Sigmoid colon (tissue), 7 donors: ENCODE results near the gene ARPC5L. TPM values are rescaled to one million over a fixed set of nuclear protein-coding genes. Genes with fewer than 3 reads are reported as not detected.

Experiments
- DNase-seq: peaks from one replicate; pipeline ENCODE4 v3.0.0-alpha.2; 2019
- H3K27ac ChIP-seq, 4 donors: fragments of 200-600 bp; sonication (generic); one replicate each; pipeline ENCODE4 v1.5.1; 2016 to 2019; ENCODE audit warnings: mild to moderate bottlenecking in 1 of 4
- H3K27me3 ChIP-seq, 3 donors: fragments of 200-600 bp; sonication (generic); one replicate each; pipeline ENCODE4 v1.5.1; 2019; ENCODE audit warnings: mild to moderate bottlenecking in 1 of 3
- H3K36me3 ChIP-seq, 4 donors: fragments of 200-600 bp; sonication (generic); one replicate each; pipeline ENCODE4 v1.5.1; 2016 to 2019
- H3K4me1 ChIP-seq, 4 donors: fragments of 200-600 bp; sonication (generic); one replicate each; pipeline ENCODE4 v1.5.1; 2017 to 2019
- H3K4me3 ChIP-seq, 4 donors: fragments of 200-600 bp; sonication (generic); one replicate each; pipeline ENCODE4 v1.5.1; 2017 to 2019; ENCODE audit warnings: mild to moderate bottlenecking in 2 of 4, moderate library complexity in 1 of 4
- H3K9me3 ChIP-seq, 4 donors: fragments of 200-600 bp in 3 of 4; sonication (generic) in 3 of 4; one replicate each; pipeline versions ENCODE4 v1.5.1 to v1.6.1; 2013 to 2019
- EP300 ChIP-seq, 4 donors: sonication (generic); formaldehyde crosslinking; IDR thresholded peaks; one replicate each; pipeline ENCODE4 v1.6.1; 2017; ENCODE audit warnings: antibody characterized with exemption in 4 of 4
- POLR2A ChIP-seq, 2 donors: fragments of 450-650 bp; IDR thresholded peaks; one replicate each; pipeline ENCODE4 v1.6.1; 2016; ENCODE audit warnings: antibody characterized with exemption in 2 of 2, mild to moderate bottlenecking in 2 of 2, moderate library complexity in 2 of 2
- POLR2AphosphoS5 ChIP-seq, 4 donors: sonication (generic); formaldehyde crosslinking; IDR thresholded peaks; one replicate each; pipeline ENCODE4 v1.6.1; 2017; ENCODE audit warnings: antibody characterized with exemption in 4 of 4
- WGBS, 2 donors: extraction: QIAGEN DNeasy Blood & Tissue Kit; methylation state at CpG; one replicate each; pipeline ENCODE4 v1.1.7; 2013; 5-methylcytosine and 5-hydroxymethylcytosine counted together
- intact Hi-C: fragments of 100-400 bp; cut with DNase I; formaldehyde crosslinking; loops from one replicate; pipeline ENCODE4 v1.15.1; 2023
- polyA plus RNA-seq, 3 donors: library from polyadenylated mRNA; stranded (reverse); fragments of 200-250 nt; gene quantifications; one replicate each; pipeline ENCODE4 v1.2.3, GENCODE V29; 2013
- total RNA-seq, 4 donors: library from RNA; depleted of rRNA; stranded (reverse); fragments of >200 nt; gene quantifications; one replicate each; pipeline ENCODE4 v1.1.0, GENCODE V29; 2016
- TF ChIP-seq, protein P1 (sequence below), 4 experiments: fragments of 450-650 bp in 3 of 4; fragments of 200-600 bp in 1 of 4; IDR thresholded peaks; one replicate each; pipeline ENCODE4 v1.5.1; 2016 to 2019; ENCODE audit warnings: antibody characterized with exemption in 4 of 4, mild to moderate bottlenecking in 3 of 4, moderate library complexity in 2 of 4
- donor health status: healthy with polysubstance abuse.
- donor health status: Bipolar disorder and iron deficiency.
- donor health status: healthy.

Gene ARPC5L
- total and polyA plus RNA-seq, 7 donors: 16.9 to 70.3 (median 26.2) TPM

DNA sequence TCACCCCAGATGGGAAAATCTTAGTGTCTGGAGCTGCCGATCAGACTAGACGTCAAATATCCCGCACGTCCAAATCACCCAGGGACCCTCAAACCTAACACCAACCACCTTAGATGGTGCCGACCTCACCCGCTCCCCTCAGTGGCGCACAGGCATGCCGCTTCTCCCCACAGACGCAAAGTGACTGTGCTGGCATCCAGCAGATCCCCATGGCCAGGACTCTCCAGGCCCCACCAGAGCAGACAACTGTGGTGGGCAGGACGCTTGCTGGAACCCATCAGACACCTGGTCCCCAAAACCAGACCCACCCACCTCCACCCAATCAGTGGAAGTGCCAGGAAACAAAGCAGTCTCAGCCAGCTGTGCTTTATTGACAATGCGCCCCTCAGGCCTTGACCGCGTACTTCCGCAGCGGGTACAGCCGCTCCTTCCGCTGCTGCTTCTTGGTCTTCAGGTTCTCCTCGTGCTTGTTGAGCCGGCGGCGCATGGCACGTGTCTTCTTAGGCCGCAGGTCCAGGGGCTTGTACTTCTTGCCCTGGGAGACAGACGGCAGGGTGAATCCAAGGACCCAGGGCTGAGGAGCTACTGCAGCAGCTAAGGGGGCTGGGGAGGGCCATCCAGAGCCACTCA is 4.3 kb upstream of the ARPC5L start:
- no peak for TF ChIP-seq POLR2A (IDR thresholded peaks at IDR 0.05)
- no peak for TF ChIP-seq EP300 (IDR thresholded peaks at IDR 0.05)
- Histone ChIP-seq H3K9me3 (no peaks in the 10 kb centered on the region), H3K4me1 (peaks cover 0 to 40% (median 29%) of the 10 kb centered on the region in 4 donors), H3K36me3 (peaks cover 3 to 45% (median 33%) of the 10 kb centered on the region in 4 donors), H3K27me3 (no peaks in the 10 kb centered on the region), H3K27ac (no peak overlapping the region), H3K4me3 (no peak overlapping the region)
- intact Hi-C loops: loop anchor here (10.0 kb wide), 1 partner anchor 243 kb away; no protein-coding TSS in a partner anchor
- DNase-seq: no peak
- WGBS, 2 donors: 89 to 91% methylated on average over 24 of the region's 24 CpGs

GRCh38 chr9:124858330-124859046 is 3.4 kb upstream of the ARPC5L start:
- TF ChIP-seq, protein P1, sequence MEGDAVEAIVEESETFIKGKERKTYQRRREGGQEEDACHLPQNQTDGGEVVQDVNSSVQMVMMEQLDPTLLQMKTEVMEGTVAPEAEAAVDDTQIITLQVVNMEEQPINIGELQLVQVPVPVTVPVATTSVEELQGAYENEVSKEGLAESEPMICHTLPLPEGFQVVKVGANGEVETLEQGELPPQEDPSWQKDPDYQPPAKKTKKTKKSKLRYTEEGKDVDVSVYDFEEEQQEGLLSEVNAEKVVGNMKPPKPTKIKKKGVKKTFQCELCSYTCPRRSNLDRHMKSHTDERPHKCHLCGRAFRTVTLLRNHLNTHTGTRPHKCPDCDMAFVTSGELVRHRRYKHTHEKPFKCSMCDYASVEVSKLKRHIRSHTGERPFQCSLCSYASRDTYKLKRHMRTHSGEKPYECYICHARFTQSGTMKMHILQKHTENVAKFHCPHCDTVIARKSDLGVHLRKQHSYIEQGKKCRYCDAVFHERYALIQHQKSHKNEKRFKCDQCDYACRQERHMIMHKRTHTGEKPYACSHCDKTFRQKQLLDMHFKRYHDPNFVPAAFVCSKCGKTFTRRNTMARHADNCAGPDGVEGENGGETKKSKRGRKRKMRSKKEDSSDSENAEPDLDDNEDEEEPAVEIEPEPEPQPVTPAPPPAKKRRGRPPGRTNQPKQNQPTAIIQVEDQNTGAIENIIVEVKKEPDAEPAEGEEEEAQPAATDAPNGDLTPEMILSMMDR (IDR thresholded peaks at IDR 0.05): no peak
- TF ChIP-seq POLR2A (IDR thresholded peaks at IDR 0.05): no peak
- H3K4me1 ChIP-seq: peaks cover 0 to 37% (median 26%) of the 10 kb centered on the region in 4 donors
- H3K27me3 ChIP-seq: no peaks in the 10 kb centered on the region
- 76 to 83% methylated on average over 9 of the region's 9 CpGs for WGBS, 2 donors
- intact Hi-C loops: loop anchor here (10.0 kb wide), 1 partner anchor 244 kb away; no protein-coding TSS in a partner anchor
- H3K9me3 ChIP-seq: no peaks in the 10 kb centered on the region
- no peak overlapping the region for H3K4me3 ChIP-seq
- no peak overlapping the region for H3K27ac ChIP-seq
- H3K36me3 ChIP-seq: peaks cover 3 to 45% (median 33%) of the 10 kb centered on the region in 4 donors
- no peak for DNase-seq

DNA sequence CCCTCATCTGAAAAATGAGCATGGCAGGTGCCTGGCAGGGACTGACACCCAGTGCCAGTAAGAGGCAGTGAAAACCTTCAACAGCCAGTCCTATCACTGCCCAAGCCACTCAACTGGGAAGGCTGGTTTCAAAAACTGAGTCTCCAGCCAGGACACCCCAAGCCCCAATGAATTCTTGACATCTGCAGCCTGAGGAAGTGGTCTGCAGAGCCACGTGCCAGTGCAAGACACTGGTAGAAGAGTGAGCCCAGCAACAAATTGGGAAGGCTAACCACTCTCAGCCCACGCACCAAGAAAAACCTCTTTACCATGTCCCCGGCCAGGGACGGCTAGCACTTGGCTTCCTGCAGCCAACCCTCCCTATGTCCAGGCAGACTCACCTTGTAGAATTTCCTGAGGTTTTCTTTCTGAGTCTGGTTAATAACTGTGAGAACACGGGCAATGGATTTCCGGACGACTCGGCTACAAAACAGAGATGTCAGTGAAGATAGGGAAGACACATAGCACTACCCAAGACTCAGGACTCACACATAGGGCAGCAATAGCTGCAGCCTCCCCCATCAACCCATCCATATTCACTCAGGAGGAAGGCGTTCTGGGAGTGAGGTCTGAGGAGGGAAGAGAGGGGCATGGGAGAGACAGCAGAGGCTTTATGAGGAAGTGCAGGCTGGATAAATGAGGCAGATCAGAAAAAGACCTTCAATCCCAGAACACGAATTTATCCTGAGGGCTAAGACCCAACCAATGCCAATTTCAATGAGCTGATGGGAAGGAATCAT is 1.9 kb upstream of the ARPC5L start:
- intact Hi-C loops: loop anchor here (10.0 kb wide), 1 partner anchor 245 kb away; no protein-coding TSS in a partner anchor
- peak overlapping the region in 2 of 4 donors; percentile 85 to 86 for H3K4me3 ChIP-seq
- TF ChIP-seq POLR2AphosphoS5 (IDR thresholded peaks at IDR 0.05): no peak
- TF ChIP-seq, protein P1 (IDR thresholded peaks at IDR 0.05): no peak
- TF ChIP-seq POLR2A (IDR thresholded peaks at IDR 0.05): no peak
- no peak for TF ChIP-seq EP300 (IDR thresholded peaks at IDR 0.05)
- peaks cover 3 to 45% (median 33%) of the 10 kb centered on the region in 4 donors for H3K36me3 ChIP-seq
- no peak for DNase-seq
- no peaks in the 10 kb centered on the region for H3K9me3 ChIP-seq
- WGBS, 2 donors: 59 to 63% methylated on average over 10 of the region's 10 CpGs
- peaks cover 0 to 34% (median 24%) of the 10 kb centered on the region in 4 donors for H3K4me1 ChIP-seq
- H3K27ac ChIP-seq: peak overlapping the region in 3 of 4 donors; percentile 92 to 95 (median 94)
- H3K27me3 ChIP-seq: no peaks in the 10 kb centered on the region

DNA sequence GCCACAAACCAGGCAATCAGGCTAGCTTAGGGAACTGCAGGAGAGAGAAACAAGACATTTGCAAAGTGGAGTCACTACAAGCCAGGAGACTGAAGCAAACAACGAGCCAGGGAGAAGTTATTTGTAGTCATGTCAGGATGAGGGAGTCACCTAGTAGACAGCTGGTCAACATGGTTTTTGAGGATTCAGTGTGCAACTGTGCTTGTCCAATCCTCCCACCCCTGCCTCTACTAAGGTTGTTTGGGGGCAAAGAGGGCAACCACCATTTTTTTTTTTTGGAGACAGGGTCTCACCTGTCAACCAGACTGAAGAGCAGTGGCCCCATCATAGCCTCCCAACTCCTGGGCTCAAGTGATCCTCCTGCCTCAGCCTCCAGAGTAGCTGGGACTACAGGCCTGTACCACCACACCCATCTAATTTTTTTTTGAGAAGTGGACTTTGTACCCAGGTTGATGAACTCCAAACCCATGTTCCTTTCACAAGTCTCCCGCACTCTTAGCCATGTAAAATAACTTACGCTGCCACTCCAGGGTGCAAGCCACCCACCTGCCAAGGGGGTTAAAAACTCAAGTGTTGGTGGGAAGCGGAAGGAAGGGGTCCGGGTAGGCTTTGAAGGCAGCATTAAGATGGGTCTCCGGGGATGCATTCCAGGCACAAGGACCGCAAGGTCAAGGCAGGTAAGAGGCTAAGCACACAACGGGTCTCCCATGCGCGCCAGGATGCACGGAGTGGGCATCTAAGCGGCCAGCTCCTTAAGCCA is 1.2 kb upstream of the ARPC5L start:
- no peaks in the 10 kb centered on the region for H3K27me3 ChIP-seq
- no peak for DNase-seq
- peaks cover 3 to 45% (median 33%) of the 10 kb centered on the region in 4 donors for H3K36me3 ChIP-seq
- H3K9me3 ChIP-seq: no peaks in the 10 kb centered on the region
- TF ChIP-seq EP300 (IDR thresholded peaks at IDR 0.05) (no peak), POLR2A (IDR thresholded peaks at IDR 0.05) (no peak), POLR2AphosphoS5 (IDR thresholded peaks at IDR 0.05) (no peak)
- TF ChIP-seq, protein P1 (IDR thresholded peaks at IDR 0.05): no peak
- intact Hi-C loops: no loop called here
- H3K4me1 ChIP-seq: peaks cover 0 to 34% (median 24%) of the 10 kb centered on the region in 4 donors
- H3K4me3 ChIP-seq: peak overlapping the region; percentile 85 to 86 (median 86)
- WGBS, 2 donors: 6 to 15% methylated on average over 12 of the region's 12 CpGs
- H3K27ac ChIP-seq: peak overlapping the region; percentile 91 to 95 (median 93)
